HG02642 (cell line): ENCODE data around the gene MBNL1.
A peak's percentile ranks its signal among the peaks of the same experiment; 100 is the strongest.

Experiments
- ATAC-seq: cut with Tn5 transposase; IDR thresholded peaks from one replicate; pipeline ENCODE4 v1.9.1; 2021; ENCODE audit warnings: mild to moderate bottlenecking; ENCODE audit not compliant: unreplicated experiment, poor library complexity

Gene MBNL1

GRCh38 chr3:152251916-152252315 is 16.8 kb upstream of the MBNL1 start:
- no peak for ATAC-seq

- no peak for ATAC-seq
Observed at GRCh38 chr3:152252755-152253154, 16.0 kb upstream of the MBNL1 start.

GRCh38 chr3:152253514-152253913 is 15.2 kb upstream of the MBNL1 start:
- no peak for ATAC-seq

- ATAC-seq: peak; percentile 40
Observed at GRCh38 chr3:152254041-152254440, 14.7 kb upstream of the MBNL1 start.

- no peak for ATAC-seq
Observed at GRCh38 chr3:152255290-152255689, 13.4 kb upstream of the MBNL1 start.

- no peak for ATAC-seq
Observed at GRCh38 chr3:152256851-152257562, 11.7 kb upstream of the MBNL1 start.

GRCh38 chr3:152257563-152258035 is 11.1 kb upstream of the MBNL1 start:
- peak; percentile 67 for ATAC-seq

- ATAC-seq: peak; percentile 39
Observed at GRCh38 chr3:152258448-152259393, 10.0 kb upstream of the MBNL1 start.

- no peak for ATAC-seq
Observed at GRCh38 chr3:152259468-152259867, 9.3 kb upstream of the MBNL1 start.

- ATAC-seq: no peak
Observed at GRCh38 chr3:152260026-152260425, 8.7 kb upstream of the MBNL1 start.

- no peak for ATAC-seq
Observed at GRCh38 chr3:152260529-152260928, 8.2 kb upstream of the MBNL1 start.

- no peak for ATAC-seq
Observed at GRCh38 chr3:152261329-152261728, 7.4 kb upstream of the MBNL1 start.

GRCh38 chr3:152263711-152264110 is 5.0 kb upstream of the MBNL1 start:
- no peak for ATAC-seq

GRCh38 chr3:152264378-152264777 is 4.4 kb upstream of the MBNL1 start:
- no peak for ATAC-seq

GRCh38 chr3:152266221-152266995 is 2.3 kb upstream of the MBNL1 start:
- ATAC-seq: no peak

- ATAC-seq: no peak
Observed at GRCh38 chr3:152267831-152268554, 736 bp upstream of the MBNL1 start.

- ATAC-seq: peak; percentile 72
Observed at GRCh38 chr3:152269056-152269830, 514 bp downstream of the MBNL1 start.

- ATAC-seq: no peak
Observed at GRCh38 chr3:152269831-152270734, 1.4 kb downstream of the MBNL1 start.
